Activated CD4-positive, alpha-beta T cell treated with anti-CD3 and anti-CD28 coated beads, Interleukin-2, amount 10 ng/mL, durations not matched to agents 7 days and 5 days (primary cell): ENCODE data around the gene QRICH1. TPM values are rescaled to one million over a fixed set of nuclear protein-coding genes. Genes with fewer than 3 reads are reported as not detected.

ENCODE experiments used
- CTCF ChIA-PET: fragments of 350-600 bp; sonication (Branson Sonifier 250); formaldehyde crosslinking; loops from one replicate; lab custom pipeline; 2021; ENCODE audit warnings: antibody characterized with exemption; lab: Charles Lee
- POLR2A ChIA-PET: fragments of 350-600 bp; sonication (Branson Sonifier 250); formaldehyde crosslinking; loops from one replicate; lab custom pipeline; 2021; ENCODE audit warnings: antibody characterized with exemption; lab: Charles Lee
- DNase-seq: peaks from one replicate; pipeline ENCODE4 v3.0.0-alpha.2; 2020
- H3K27ac Mint-ChIP-seq: one replicate; pipeline ENCODE4 v1.8.0; 2021; ENCODE audit warnings: mild to moderate bottlenecking, moderate library complexity, mixed read lengths
- H3K27me3 Mint-ChIP-seq: one replicate; pipeline ENCODE4 v1.8.0; 2021; ENCODE audit warnings: mixed read lengths
- H3K36me3 Mint-ChIP-seq: one replicate; pipeline ENCODE4 v1.8.0; 2021; ENCODE audit warnings: low read depth, mixed read lengths
- H3K4me1 Mint-ChIP-seq: one replicate; pipeline ENCODE4 v1.8.0; 2021; ENCODE audit warnings: mixed read lengths
- H3K4me3 Mint-ChIP-seq: one replicate; pipeline ENCODE4 v1.8.0; 2021; ENCODE audit warnings: mild to moderate bottlenecking, moderate library complexity, mixed read lengths
- H3K9me3 Mint-ChIP-seq: one replicate; pipeline ENCODE4 v1.8.0; 2021; ENCODE audit warnings: mixed read lengths
- total RNA-seq, 2 experiments: library from RNA; stranded (reverse); gene quantifications; one replicate each; pipeline ENCODE4 v1.2.3, GENCODE V29; 2021

QRICH1 gene
- total RNA-seq, 2 experiments from 2014 or later = 140 to 164 TPM

- Mint-ChIP-seq H3K27me3 (no peaks in the 10 kb centered on the region), H3K36me3 (peaks cover 35% of the 10 kb centered on the region), H3K27ac (no peak overlapping the region), H3K4me3 (no peak overlapping the region), H3K9me3 (no peaks in the 10 kb centered on the region), H3K4me1 (peaks cover 24% of the 10 kb centered on the region)
- DNase-seq = no peak
- ChIA-PET POLR2A (no interaction called here), CTCF (interaction anchor here (1.3 to 3.8 kb wide), 2 partner anchors 13 to 14 kb away, joined by 7 to 17 read pairs; partner anchors contain the start of genes QRICH1 and USP19)
Observed at GRCh38 chr3:49108346-49108745, 14.5 kb upstream of the QRICH1 start.

DNA sequence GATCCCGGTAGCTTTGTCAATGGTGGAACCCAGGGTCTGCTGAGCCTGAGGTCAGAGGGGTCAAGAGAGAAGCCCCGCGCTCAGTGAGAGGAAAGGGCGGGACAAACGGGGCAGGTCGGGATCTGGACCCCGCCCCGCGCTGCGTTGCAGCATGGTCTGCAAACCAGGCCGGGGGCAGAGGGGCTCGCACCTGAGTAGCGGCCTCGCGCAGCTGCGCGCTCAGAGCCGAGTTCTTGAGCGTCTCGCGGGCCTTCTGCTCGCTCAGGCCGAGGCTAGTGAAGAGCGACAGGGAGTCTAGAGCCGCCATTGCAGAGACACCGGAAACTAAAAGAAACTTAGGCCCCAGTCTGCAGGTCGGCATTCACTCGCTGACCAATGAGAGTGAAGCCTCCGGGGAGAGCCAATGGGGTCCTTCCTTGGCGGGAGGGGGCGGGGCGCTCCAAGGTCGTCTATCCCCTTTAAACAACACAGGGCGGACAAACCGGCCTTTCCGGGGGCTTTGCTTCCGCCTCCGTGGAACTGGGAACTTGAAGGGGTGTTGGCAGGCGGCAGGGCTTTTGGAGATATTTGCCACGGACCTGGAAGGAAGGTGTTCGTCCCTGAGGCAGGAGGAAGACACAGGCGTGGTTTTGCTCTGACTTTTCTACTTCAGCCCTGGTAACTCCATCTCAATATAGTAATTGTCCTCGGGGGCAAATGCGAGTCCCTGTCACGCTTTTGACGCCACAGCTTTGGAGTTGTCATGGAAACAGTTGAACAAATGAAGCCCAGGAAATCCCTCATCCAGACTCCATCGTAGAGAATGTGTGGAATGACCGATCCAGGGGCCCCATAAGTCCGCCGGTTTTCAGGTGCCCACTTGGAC is 10.8 kb upstream of the QRICH1 start, which contains the start of gene QARS1:
Gene QARS1, minus strand, starts transcription at position 331 of the 865 bp plus-strand sequence. Its CDS starts 24 bp downstream, at position 307.
- Mint-ChIP-seq H3K9me3 (no peaks in the 10 kb centered on the region), H3K4me3 (peak within 1 kb of the TSS; percentile 99), H3K27ac (peak within 1 kb of the TSS; percentile 99), H3K4me1 (peaks cover 30% of the 10 kb centered on the region), H3K36me3 (peaks cover 45% of the 10 kb centered on the region), H3K27me3 (no peaks in the 10 kb centered on the region)
- peak; percentile 94 for DNase-seq
- ChIA-PET CTCF (interaction anchor here (0.9 to 4.2 kb wide), 4 partner anchors 10 to 115 kb away, joined by 3 to 24 read pairs (median 4); partner anchors contain the start of genes NDUFAF3 and QRICH1), POLR2A (interaction anchor here (1.0 kb wide), 2 partner anchors 9 to 10 kb away, joined by 3 to 4 read pairs; no protein-coding TSS in a partner anchor)

- Mint-ChIP-seq H3K27ac (peak overlapping the region; percentile 99), H3K27me3 (no peaks in the 10 kb centered on the region), H3K9me3 (no peaks in the 10 kb centered on the region), H3K4me3 (peak overlapping the region; percentile 99), H3K4me1 (peaks cover 30% of the 10 kb centered on the region), H3K36me3 (peaks cover 44% of the 10 kb centered on the region)
- no peak for DNase-seq
- CTCF ChIA-PET = interaction anchor here (0.9 to 4.2 kb wide), 4 partner anchors 10 to 115 kb away, joined by 3 to 24 read pairs (median 4); partner anchors contain the start of genes NDUFAF3 and QRICH1
- POLR2A ChIA-PET = interaction anchor here (1.0 kb wide), 1 partner anchor 8 kb away, joined by 3 read pairs; no protein-coding TSS in a partner anchor
Observed at GRCh38 chr3:49104052-49104426, 10.2 kb upstream of the QRICH1 start.

GRCh38 chr3:49100046-49100615 is 6.3 kb upstream of the QRICH1 start:
- Mint-ChIP-seq H3K4me1 (peaks cover 21% of the 10 kb centered on the region), H3K27me3 (no peaks in the 10 kb centered on the region), H3K4me3 (no peak overlapping the region), H3K9me3 (no peaks in the 10 kb centered on the region), H3K36me3 (peaks cover 54% of the 10 kb centered on the region), H3K27ac (no peak overlapping the region)
- no peak for DNase-seq
- CTCF ChIA-PET = no interaction called here
- POLR2A ChIA-PET = no interaction called here

DNA sequence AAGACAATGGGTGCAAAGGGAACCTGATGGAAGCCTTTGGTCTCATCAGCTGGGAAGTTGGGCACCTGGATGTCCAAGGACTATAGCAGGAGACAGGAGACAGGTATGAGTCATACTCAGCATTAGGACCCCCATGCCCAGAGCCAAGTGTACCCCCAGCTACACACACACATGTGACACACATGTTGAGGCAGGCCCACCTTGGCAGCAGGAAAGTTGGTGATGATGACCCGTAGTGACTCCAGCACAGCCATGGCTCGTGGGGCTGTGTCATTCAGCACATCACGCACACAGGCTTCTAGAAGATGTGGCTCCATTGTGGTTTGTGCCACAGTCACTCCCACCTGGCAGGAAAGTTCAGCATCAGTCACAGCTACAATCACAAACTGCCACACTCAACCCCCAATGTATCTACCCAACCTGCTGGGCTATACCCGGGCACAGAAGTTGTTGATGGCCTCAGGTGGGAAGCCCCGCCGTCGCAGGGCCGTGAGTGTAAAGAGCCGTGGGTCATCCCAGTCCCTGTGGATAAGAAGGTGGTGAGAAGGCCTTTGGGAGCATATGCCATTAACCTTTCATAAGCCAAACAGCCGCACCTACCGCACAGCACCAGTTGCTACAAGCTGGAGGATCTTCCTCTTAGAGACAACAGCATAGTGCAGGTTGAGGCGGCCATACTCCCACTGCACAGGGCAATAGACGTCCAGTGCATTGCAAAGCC is 5.2 kb upstream of the QRICH1 start:
- ChIA-PET CTCF (interaction anchor here (0.6 kb wide), 1 partner anchor 358 kb away, joined by 6 read pairs; no protein-coding TSS in a partner anchor), POLR2A (no interaction called here)
- H3K36me3 Mint-ChIP-seq = peaks cover 54% of the 10 kb centered on the region
- H3K27me3 Mint-ChIP-seq = no peaks in the 10 kb centered on the region
- H3K4me1 Mint-ChIP-seq = peaks cover 19% of the 10 kb centered on the region
- DNase-seq = no peak
- H3K27ac Mint-ChIP-seq = no peak overlapping the region
- no peaks in the 10 kb centered on the region for H3K9me3 Mint-ChIP-seq
- no peak overlapping the region for H3K4me3 Mint-ChIP-seq

DNA sequence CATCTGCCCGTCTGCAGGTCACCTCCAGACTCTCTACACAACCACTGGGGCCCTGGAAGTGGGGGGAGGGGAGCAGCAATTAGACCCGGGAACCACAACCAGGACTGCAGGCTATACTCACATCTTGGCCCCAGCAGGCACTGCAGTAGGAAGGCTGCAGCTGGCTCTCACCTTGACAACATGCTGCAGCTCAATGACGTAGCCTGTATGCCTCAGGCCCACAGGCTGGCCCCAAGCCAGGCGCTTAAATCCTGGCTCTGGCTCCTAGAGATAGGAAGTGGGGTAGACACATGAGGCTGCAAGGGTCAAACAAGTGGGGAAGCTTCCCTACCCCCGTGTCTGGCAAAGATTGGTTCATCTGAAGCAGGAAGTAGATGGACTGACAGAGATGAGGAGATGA is 4.6 kb upstream of the QRICH1 start:
- H3K27ac Mint-ChIP-seq = no peak overlapping the region
- DNase-seq = no peak
- H3K4me3 Mint-ChIP-seq = no peak overlapping the region
- no peaks in the 10 kb centered on the region for H3K27me3 Mint-ChIP-seq
- ChIA-PET POLR2A (interaction anchor here (0.6 kb wide), 1 partner anchor 13 kb away, joined by 4 read pairs; no protein-coding TSS in a partner anchor), CTCF (no interaction called here)
- peaks cover 51% of the 10 kb centered on the region for H3K36me3 Mint-ChIP-seq
- H3K4me1 Mint-ChIP-seq = peaks cover 13% of the 10 kb centered on the region
- H3K9me3 Mint-ChIP-seq = no peaks in the 10 kb centered on the region

DNA sequence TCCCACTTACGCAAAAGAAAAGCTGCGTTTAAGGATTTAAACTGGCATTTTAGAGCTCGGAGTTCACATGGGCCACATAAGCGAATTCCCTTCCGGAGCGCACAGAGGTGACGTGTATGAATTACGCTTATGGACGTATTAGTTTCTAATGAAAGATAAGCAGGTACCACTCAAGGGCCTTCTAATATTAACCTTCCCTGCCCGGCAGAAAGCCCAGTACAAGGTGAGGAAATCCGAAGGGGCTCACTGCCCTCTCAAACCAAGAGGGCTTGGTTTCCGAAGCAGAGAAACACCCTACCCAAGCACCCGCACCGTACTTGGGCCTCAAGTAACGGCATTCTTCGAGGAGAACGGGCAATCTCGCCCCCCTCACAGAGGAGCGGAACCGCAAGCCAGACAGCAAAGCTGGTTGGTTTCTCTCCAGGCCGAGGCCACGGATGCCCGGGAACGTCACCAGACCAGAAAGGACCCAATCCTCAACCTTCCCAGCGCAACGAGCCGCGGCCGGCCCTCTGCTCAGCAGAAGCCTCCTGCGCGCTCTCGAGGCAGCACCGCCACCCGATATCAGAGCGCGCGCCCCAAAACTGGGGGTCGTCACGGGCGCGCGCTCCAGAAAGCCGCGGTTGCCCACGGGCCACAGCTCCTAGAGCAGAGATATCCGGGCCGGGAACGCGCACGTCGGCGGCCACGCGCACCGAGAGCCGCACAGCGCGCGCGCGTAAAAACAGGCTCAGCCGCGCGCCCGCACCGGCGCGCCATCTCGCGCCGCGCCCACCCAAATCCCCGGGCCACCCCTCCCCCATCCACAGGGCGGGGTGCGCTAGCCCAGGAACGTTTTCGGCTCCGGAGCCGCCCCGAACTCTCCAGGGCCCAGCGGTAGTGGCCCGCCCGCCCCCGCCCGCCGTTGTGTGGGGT is 676 bp downstream of the QRICH1 start:
- H3K27me3 Mint-ChIP-seq = no peaks in the 10 kb centered on the region
- peaks cover 33% of the 10 kb centered on the region for H3K4me1 Mint-ChIP-seq
- POLR2A ChIA-PET = interaction anchor here (0.5 to 2.0 kb wide), 5 partner anchors 20 to 377 kb away, joined by 3 to 10 read pairs (median 5); partner anchors contain the start of genes IMPDH2 and WDR6
- peak overlapping the region; percentile 96 for H3K27ac Mint-ChIP-seq
- peak; percentile 84 for DNase-seq
- CTCF ChIA-PET = interaction anchor here (0.9 to 5.7 kb wide), 15 partner anchors 9 to 247 kb away, joined by 3 to 27 read pairs (median 6); partner anchors contain the start of genes ARIH2, DALRD3, LAMB2 and NDUFAF3
- no peaks in the 10 kb centered on the region for H3K9me3 Mint-ChIP-seq
- H3K4me3 Mint-ChIP-seq = peak overlapping the region; percentile 93
- peaks cover 25% of the 10 kb centered on the region for H3K36me3 Mint-ChIP-seq

DNA sequence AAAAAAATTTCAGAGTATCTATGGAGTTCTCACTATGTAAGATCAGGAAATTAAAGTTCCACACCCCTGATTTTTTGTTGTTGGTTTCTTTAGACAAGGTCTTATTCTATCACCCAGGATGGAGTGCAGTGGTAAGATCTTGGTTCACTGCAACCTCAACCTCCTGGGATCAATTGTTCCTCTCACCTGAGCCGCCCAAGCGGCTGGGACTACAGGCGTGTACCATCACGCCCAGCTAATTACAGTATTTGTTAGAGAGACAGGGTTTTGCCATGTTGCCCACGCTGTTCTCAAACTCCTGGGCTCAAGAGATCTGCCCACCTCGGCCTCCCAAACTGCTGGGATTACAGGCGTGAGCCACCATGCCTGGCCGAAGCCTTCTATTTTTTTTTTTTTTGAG is 12.4 kb downstream of the QRICH1 start:
- POLR2A ChIA-PET = no interaction called here
- Mint-ChIP-seq H3K27ac (no peak overlapping the region), H3K4me1 (peaks cover 2% of the 10 kb centered on the region), H3K9me3 (no peaks in the 10 kb centered on the region), H3K36me3 (peaks cover 6% of the 10 kb centered on the region), H3K4me3 (no peak overlapping the region), H3K27me3 (no peaks in the 10 kb centered on the region)
- CTCF ChIA-PET = interaction anchor here (0.9 to 3.5 kb wide), 2 partner anchors 12 to 22 kb away, joined by 3 to 12 read pairs; partner anchors contain the start of gene QRICH1
- DNase-seq = no peak

DNA sequence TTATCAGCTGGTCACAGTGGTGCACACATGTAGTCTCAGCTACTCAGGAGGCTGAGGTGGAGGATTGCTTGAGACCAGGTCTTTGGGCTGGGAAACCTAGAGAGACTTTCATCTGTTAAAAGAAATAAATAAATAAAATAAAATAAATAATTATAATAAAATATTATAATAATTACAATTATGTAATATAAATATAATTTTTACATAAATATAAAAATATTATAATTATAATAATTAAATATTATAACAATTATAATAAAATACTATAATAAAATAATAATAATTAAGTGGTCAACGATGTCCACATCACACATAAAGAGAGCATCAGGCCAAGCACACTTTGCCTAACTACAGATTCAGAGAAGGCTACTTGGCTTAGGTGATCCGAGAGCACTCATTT is 14.6 kb downstream of the QRICH1 start:
- H3K27me3 Mint-ChIP-seq = no peaks in the 10 kb centered on the region
- H3K9me3 Mint-ChIP-seq = no peaks in the 10 kb centered on the region
- DNase-seq = no peak
- ChIA-PET CTCF (interaction anchor here (0.8 to 1.1 kb wide), 2 partner anchors 11 to 18 kb away, joined by 3 read pairs; no protein-coding TSS in a partner anchor), POLR2A (interaction anchor here (0.7 kb wide), 1 partner anchor 23 kb away, joined by 5 read pairs; no protein-coding TSS in a partner anchor)
- H3K4me3 Mint-ChIP-seq = no peak overlapping the region
- no peak overlapping the region for H3K27ac Mint-ChIP-seq
- H3K4me1 Mint-ChIP-seq = peaks cover 2% of the 10 kb centered on the region
- H3K36me3 Mint-ChIP-seq = peaks cover 20% of the 10 kb centered on the region

GRCh38 chr3:49076646-49077045 is 17.2 kb downstream of the QRICH1 start:
- Mint-ChIP-seq H3K36me3 (peaks cover 36% of the 10 kb centered on the region), H3K4me3 (no peak overlapping the region), H3K9me3 (no peaks in the 10 kb centered on the region), H3K27me3 (no peaks in the 10 kb centered on the region), H3K27ac (no peak overlapping the region), H3K4me1 (peaks cover 2% of the 10 kb centered on the region)
- ChIA-PET CTCF (no interaction called here), POLR2A (no interaction called here)
- DNase-seq = no peak

DNA sequence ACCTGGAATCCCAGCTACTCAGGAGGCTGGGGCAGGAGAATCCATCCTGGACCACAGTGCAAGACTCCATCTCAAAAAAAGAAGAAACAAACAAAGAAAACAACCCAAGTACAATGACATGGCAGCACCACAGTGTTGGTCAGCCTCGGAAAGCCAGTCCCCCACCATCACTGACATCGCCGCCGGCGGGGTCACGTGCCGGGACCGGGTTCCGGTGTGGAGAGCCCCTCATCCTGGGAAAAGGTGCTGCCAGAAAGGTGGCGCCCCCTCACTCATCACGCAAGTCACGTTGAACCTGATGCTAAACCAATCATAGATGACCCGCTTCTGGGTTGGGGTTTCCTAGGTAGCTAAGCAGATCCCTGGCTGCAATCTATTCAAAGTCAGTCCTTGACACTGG is 17.8 kb downstream of the QRICH1 start:
- CTCF ChIA-PET = no interaction called here
- Mint-ChIP-seq H3K9me3 (no peaks in the 10 kb centered on the region), H3K27ac (no peak overlapping the region), H3K4me3 (no peak overlapping the region), H3K4me1 (peaks cover 2% of the 10 kb centered on the region), H3K36me3 (peaks cover 40% of the 10 kb centered on the region), H3K27me3 (no peaks in the 10 kb centered on the region)
- no peak for DNase-seq
- POLR2A ChIA-PET = no interaction called here
